GM18498 (cell line): ENCODE results near the gene CMSS1.

ENCODE experiments used
- ATAC-seq: cut with Tn5 transposase; IDR thresholded peaks from one replicate; pipeline ENCODE4 v1.9.1; 2021; ENCODE audit warnings: mild to moderate bottlenecking, moderate library complexity; ENCODE audit not compliant: unreplicated experiment

CMSS1 gene

DNA sequence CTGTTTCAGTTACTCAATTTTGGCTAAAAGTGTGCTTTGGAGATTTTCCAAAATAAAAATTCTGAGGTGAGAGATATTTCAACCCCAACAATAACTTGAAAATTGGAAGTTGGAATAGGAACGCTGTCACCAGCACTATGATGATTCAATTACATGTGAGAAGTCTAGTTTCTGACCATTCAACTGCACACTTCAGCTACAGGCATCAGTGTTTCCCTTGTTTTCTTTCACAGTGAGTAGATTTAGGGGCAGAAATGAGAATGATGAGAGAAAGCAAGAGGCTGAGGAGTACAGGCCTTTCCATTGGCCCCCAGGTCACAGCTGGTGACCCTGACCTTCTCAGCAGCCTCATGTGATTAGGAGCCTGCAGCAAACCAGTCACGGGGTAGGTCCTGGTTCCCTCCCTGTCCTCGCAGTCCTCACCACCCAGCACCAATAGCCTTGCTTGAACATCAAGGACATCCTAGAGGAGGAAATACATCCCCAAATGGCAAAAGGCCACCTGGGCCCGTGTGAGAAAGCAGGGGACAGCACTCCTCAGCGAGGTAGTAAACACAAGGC, 306.6 kb downstream of the CMSS1 start:
- no peak for ATAC-seq

DNA sequence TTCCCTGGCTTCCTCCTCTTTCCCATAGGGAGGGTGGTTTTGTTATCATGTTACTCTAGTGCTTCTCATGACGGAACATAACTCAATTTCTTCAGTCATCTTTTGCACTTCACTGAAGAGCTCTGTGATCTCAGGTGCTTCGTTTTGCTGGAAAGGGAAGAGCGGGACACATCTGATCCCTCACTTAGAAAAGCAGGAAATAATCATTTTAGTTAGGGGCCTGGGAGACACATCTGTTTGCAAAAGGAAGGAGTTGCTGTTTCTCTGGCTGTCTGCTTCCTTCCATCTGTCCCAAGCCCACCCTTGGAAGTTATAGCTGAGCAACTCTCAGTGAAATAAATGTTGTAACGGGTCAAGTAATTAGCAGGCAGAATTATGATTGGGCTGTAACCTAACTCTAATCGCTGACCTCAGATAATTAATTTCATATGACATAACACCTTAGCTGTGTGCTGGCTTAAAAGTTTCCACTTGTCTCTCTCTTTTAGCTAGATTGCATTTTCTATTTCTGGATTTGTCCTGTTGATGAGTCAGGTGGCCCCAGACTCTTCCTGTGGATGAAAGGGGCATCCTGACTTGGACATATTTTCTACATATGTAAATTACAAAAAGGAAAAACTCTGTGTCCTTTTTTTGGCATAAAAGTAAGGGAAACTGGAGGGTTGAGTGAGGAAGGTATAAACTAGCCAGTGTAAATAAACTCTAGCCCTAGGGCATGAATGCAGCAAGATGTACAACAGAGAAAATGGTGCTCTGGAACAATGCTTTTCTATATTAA, 307.7 kb downstream of the CMSS1 start:
- ATAC-seq: no peak

DNA sequence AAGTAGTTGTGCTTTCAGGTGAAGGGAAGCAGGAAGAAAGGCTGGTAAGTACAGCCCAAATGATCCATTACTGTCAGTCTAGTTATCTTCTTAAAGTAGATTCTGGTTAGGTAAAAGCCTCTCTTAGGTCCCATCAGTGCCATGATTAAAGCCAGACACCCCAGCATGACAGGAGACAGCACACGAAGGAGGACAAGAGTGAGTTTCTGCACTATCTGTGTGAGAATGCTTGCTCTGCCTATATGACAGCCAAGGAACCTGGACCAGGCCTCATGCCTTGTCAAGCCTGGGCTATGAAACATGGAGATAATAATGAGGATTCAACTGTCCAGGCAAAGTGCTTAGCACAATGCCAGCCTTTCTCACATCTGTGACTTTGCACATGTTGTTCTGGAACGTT, 310.1 kb downstream of the CMSS1 start:
- ATAC-seq: no peak

DNA sequence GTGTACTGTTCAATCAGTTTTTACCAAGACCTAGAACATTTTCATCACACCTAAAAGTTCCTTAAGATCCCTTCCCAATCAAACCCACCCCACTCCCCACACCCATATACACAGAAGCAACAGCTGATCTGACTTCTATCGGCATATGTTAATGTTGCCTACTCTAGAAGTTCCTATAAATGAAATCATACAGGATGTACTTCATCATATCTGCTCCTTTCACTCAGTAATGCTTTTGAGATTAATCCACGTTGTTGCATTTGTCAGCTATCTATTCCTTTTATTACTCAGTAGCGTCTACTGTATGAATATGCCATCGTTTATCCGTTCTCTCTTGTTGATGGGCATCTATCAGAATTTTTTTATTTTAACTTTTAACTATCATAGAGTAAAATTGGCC, 310.9 kb downstream of the CMSS1 start:
- no peak for ATAC-seq

DNA sequence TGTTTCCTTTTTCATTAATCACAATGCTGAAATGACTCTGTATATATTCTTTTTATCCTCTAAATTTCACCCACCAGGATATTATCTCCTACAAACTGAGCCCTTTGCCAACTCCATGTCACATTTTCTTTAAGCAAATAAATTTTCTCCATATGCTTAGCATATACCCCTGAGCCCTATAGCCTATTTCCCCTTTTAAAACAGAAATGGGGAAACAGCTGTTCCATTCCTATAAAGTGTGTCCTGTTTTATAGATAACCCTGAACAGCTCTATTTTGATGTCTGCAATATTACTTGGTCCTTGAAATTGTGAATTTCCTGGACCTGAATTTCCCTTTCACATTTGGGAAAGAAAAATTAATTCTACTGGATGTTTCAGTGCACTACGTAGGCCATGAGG, 312.3 kb downstream of the CMSS1 start:
- no peak for ATAC-seq

DNA sequence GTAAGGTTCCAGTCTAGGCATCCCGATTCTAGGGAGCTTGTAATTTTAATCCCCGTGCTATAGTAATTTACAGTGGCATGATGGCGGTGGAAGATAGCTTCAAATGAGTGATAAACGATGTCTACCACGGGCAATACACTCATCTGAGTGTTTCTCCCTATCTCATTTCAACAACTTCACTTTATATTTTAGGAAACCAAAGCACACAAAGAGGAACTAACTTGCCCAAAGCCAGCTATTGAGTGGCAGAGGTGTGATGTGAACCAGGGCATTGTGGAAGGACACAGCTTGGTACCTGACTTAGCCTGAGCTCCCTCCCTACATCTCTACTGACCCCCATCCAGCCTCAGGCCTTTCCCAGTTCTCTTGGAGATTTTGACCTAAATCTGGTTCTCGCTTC, 313.6 kb downstream of the CMSS1 start:
- ATAC-seq: no peak

DNA sequence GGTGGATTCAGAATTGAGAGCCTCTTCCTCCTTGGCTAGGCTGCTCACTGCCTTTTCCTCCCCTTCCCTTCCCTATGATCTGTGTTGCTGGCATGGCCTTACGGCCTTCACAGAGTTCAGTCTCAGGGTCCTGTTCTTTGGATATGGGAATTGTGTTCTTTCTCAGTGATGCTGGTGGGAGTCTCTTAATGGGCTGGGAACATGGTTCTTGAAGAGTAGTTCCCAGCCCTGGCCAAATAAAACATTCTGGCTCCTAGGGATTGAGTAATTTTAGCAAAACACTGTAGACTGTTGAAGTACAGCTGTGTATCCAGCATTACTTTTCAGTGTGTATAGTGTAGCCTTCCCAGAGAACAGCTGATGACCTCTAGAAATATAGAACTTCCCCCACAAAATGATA, 319.3 kb downstream of the CMSS1 start:
- no peak for ATAC-seq

DNA sequence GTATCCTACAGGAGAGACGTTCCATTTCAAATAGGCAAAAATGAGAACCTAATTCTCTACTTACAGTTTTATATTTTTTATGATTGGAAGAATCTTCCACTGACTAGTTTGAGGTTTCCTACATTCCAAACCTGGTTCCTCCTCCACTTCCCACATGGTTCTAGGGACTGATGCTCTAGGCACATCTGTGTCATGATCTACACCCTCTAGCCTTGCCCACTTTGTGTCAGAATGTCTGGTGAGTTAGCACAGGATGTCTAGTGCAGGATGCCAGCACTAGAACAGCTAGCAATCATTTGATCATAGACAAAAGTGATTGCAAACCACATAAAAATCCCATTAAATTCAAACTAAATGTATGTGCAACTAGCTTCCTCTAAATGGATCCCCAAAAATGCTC, 323.3 kb downstream of the CMSS1 start:
- no peak for ATAC-seq

DNA sequence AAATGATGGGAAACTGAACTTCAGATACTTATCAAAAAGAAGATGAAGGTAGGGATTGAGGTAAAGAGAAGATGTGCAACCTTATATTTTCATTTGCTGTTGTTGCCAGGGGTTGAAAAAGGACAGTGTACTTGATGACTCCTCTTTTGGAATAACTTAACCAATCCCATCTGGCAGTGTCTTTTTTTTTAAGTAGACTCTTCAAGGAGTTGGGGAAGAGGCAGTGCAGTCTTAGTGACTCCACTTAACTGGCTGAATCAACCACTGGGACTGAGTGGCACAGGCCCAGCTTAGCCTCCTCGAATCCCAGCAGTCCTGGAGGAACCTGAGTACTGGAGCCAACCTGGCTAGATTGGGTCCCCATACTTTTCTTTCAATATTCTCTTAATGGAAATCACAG, 323.9 kb downstream of the CMSS1 start:
- ATAC-seq: no peak

DNA sequence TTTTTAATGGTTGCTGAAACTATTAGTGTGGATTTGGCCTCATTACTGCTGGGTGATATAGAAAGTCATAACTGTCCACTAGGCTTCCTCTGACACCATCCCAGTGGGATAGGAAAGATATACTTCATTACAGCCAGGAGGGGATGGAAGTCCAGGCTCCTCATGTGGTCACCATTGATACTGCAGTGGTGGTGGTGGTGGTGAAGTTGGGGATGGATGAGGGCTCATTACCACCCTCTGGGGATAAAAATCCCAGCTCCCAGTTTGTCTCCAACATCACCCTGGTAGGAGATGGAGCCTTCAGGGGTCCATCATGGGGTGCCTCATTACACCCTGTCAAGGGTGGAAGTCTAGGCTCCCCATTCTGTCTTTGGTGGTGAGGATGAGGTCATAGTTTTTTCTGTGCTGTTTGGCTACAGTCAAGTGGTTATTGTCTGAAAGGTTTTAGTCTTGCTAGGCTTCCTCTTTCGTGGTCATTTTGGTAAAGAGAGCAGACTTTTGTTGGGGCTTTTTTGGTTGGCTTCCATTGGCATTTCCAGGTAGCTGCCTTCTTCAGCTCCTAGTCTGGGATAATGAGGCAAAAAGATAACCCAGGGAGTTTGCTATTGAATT, 326.7 kb downstream of the CMSS1 start:
- ATAC-seq: peak; percentile 79

DNA sequence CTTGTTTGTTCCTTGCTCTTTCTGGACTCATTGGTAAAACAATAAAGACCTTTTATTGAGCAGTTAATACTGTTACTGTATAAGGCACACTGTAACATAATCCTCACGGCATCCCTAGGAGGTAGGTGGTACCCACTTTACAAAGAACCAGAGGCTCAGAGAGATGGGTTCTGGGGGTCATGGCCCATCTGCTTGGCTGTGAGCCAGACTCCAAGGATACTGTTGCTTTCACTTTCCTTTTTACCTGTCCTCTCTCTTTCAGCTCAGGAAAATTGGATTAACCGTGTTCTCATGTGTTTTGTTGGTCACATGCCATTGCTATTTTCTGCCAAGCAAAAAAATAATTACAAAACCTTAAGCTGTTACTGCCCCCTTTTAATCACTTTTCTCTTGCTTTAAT, 331.5 kb downstream of the CMSS1 start:
- ATAC-seq: no peak

DNA sequence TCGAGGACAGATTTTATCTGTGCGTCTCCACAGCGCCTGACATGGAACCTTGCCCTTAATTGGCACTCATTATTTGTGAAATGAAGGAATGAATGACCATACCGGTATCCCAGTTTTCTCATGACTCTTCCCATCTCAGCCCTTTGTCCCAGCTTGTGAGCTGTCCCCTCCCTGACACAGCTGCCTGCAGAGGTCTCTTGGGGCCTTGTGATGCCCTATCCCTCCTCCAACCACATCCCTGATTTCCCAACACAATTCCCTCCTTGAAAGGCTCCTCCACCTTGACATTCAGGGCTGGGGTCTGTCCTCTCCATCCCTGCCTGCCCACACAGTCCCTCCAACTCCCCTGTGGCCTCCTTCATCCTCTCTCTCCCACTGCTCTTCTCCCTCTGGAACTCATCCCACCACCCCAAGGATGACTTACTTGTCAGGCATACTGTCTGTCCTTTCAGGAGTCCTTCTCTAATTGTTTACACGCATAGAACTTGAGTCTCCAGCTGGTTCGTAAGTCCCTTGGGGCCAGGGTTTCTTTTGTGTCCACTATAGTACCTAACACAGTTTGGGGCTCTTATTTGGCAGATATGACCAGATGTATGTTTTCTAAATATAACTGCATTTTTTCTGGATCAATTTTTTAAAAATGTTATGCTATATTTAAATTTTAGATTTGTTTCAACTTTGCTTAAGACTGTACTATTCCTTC, 332.2 kb downstream of the CMSS1 start:
- no peak for ATAC-seq

DNA sequence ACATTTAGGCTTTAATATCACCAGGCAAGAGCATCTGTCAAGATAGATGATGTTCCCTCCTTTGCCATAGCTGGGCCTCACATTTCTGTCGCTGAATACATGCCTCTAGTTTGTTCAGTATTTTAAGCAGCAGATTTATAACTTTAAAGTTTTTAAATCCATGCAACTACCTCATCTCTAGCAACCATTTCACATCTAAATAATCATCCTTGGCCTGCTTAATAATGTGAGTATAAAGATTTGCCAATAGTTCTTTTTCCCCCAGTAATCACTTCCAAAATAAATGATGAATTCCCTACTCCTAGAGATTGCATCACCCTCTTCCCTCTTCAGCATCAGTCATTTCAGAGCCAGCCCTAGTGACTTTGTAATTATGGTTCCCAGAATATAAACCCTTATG, 332.8 kb downstream of the CMSS1 start:
- ATAC-seq: no peak

DNA sequence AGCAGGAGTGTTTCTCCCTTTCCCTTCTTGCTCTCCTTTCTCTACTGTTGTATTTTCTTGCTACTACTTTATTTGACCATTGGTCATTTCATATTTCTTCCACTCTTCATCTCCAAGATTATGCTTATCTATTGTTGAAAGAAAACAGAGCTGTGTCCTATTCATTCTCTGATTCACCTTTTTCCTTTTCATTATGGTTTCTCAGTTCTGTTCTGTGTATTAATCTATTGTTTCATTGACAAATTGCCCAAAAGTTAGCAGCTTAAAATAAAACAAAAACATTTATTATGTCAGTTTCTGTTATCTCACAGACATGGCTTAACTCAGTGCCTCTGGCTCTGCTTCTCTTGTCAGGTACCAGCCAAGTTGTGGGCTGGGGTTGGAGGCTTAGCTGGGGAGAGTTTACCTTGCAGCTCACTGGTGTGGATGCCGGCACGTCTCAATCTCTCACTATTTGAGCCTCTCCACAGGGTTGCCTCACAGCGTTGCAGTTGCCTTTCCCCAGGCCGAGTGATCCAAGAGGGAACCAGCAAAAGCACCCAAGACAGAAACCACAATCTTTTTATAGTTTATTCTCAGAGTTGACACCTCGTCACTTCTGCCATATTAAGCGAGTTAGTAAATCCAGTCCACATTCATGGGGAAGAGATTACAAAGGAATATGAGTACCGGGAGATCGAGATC, 333.5 kb downstream of the CMSS1 start:
- no peak for ATAC-seq

DNA sequence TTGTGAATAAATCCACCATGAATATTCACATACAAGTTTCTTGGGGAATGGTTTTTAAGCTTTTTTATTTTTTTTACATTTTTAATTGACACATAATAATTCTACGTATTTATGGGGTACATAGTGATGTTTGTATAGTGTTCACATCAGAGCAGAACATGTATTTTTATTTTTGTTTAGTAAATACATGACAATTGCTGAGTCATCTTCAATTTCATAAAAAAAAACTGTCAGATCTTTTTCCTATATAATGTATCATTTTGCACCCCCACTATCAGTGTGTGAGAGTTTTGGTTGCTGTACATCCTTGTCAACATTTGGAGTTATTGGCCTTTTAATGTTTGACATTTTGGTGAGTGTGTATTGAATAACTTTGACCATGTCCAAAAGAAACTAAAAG, 336.5 kb downstream of the CMSS1 start:
- no peak for ATAC-seq

DNA sequence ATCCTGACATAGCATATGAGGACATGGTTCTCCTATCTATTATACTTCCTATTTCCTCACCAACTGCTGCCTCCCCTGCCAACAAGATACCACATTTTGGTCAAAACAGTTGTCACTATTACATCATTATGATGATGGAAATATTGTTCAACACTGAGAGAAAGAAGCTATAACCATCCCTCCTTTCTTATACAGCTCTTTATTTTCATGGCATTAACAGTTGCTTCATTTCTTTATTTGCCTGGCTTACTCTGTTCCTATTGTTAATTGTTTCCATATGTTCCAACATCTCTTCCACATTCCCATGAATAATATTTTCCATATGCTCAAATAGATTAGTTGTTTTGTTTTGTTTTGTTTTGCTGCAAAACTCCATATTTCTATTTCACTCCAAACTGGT, 337.5 kb downstream of the CMSS1 start:
- ATAC-seq: no peak

DNA sequence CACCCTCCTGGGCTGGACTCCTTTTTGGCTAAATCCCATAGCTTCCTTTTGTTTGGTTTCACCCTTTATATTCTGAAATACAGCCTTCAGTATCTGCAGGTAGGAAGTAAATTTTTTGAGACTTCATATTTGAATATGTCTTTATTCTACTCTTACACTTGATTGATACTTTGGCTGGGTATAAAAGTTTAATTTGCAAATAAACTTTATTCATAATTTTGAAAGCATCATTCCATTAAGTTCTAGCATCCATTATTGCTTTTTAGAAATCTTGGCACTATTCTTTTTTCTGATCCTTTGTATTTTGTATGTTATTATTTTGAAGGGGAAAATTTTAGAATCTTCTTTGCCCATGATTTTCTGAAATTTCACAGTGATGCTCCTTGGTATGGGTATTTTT, 337.9 kb downstream of the CMSS1 start:
- no peak for ATAC-seq

DNA sequence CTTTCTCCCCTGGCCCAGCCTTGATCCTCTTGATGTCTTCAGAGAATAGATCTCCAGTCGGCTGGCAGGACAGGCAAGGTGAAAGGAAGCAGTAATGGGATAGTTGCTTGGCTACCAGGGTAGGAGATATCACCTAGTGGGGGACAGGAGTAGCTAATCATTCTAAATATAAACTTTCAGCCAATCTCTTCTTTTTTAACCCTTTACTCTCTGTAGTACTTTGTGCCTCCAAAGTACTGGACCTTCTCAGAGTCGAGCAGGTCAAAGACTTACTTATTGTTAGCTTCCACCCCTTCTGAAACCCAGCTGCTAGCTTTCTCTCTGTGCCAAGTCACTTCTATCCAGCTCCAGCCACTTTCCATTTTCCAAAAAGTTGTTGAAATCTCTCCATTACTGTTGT, 340.0 kb downstream of the CMSS1 start:
- ATAC-seq: no peak

DNA sequence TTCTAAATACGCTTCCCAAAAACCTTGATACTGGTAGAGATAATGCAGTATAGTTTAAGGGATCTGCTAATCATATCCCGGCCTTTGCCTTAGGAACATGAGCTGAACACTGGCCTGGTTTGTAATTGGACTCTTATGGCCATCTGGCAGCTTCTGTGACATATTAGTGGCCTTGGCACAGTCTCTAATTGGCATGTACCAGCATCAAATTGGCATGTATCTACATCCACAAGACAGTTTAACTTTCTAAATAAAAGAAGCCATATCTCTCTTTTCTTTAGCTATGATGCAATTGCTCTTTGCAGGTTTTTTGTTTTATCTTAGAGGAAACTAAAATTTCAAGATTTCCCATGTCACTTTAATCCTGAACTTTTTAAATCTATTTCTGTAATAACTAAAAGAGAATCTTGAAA, 341.3 kb downstream of the CMSS1 start:
- no peak for ATAC-seq

DNA sequence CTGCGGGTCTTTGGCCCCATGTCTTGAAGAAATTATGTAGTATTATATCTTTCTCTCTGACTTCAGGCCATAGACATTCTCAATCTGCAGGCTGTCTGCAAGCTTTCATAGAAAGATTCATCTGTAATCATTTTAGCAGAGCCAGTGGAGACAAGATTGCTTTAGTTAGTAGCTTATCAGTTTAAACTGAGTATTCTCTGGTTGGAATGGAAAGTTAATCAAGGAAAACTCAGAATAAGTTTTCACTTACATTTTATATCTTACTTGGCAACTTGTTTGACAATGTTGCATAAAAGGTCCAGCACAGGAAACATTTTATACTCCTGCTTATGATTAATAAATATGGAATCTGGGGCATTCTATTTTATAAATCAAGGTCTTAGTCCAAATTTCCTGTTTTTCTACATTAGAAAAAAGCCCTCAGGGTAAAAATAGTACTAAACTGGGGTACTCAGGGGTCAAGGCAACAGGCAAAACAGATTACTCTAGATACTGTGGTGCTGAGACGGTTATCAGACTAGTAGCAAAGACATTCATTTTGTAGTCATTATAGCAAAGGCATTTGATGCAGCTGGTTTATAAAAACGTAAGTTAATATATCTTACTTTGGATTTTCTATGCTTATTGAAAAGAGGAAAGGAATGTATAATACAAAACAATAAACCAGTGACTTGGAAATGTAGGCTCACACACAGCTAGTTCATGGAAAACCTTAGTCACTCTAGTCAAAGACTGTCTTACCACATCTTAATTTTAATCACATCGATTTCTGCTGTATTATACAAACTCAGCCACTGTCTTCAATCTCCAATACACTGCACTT, 341.9 kb downstream of the CMSS1 start:
- no peak for ATAC-seq
